ENCODE measurements around the gene MYO18B.

MYO18B gene

DNA sequence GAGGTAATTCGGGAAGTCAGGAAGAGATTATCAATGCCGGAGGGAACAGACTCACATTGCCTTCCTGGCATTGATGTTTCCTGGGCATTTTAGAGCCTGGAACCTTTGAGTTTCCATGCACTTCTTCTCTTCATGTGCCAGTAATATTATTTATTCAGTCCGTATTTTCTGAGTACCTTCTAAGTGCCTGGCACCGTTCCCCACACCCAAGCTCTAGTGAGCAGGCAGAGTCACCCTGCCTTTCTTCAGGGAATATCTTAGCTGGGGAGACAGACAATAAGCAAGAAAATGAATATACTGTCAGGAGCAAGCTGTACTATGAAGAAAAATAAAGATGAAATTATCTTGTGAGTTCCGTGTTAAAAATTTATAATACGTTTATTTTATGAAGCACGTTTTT, 291.1 kb downstream of the MYO18B start:
- TF ChIP-seq, protein P1, sequence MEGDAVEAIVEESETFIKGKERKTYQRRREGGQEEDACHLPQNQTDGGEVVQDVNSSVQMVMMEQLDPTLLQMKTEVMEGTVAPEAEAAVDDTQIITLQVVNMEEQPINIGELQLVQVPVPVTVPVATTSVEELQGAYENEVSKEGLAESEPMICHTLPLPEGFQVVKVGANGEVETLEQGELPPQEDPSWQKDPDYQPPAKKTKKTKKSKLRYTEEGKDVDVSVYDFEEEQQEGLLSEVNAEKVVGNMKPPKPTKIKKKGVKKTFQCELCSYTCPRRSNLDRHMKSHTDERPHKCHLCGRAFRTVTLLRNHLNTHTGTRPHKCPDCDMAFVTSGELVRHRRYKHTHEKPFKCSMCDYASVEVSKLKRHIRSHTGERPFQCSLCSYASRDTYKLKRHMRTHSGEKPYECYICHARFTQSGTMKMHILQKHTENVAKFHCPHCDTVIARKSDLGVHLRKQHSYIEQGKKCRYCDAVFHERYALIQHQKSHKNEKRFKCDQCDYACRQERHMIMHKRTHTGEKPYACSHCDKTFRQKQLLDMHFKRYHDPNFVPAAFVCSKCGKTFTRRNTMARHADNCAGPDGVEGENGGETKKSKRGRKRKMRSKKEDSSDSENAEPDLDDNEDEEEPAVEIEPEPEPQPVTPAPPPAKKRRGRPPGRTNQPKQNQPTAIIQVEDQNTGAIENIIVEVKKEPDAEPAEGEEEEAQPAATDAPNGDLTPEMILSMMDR (IDR thresholded peaks at IDR 0.05; ENCODE audit: borderline replicate concordance, control extremely low read depth, extremely low read depth, insufficient read depth, missing control alignments): no peak
- DNase-seq (ENCODE audit: low spot score): no peak
- in situ Hi-C loops (cut with MboI; ENCODE audit: low sequenced_read_pairs, unreplicated experiment): no loop called here

DNA sequence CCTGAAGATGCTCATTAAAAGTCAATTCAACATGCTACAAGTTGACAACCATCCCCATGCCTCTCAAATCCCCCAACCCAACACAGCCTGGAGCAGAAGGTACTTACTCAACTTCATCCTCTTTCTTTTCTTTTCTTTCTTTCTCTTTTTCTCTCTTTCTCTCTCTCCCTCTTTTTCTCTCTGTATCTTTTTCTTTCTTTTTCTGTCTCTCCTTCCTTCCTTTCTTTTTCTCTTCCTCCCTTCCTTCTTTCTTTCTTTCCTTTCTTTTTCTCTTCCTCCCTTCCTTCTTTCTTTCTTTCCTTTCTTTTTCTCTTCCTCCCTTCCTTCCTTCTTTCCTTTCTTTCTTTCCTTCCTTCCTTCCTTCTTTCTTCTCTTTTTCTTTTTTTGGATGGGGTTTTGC, 291.6 kb downstream of the MYO18B start:
- in situ Hi-C loops (cut with MboI; ENCODE audit: low sequenced_read_pairs, unreplicated experiment): no loop called here
- TF ChIP-seq, protein P1 (IDR thresholded peaks at IDR 0.05; ENCODE audit: borderline replicate concordance, control extremely low read depth, extremely low read depth, insufficient read depth, missing control alignments): no peak
- no peak for DNase-seq (ENCODE audit: low spot score)

GRCh38 chr22:26035523-26035922, 293.5 kb downstream of the MYO18B start:
- in situ Hi-C loops (cut with MboI; ENCODE audit: low sequenced_read_pairs, unreplicated experiment): no loop called here

DNA sequence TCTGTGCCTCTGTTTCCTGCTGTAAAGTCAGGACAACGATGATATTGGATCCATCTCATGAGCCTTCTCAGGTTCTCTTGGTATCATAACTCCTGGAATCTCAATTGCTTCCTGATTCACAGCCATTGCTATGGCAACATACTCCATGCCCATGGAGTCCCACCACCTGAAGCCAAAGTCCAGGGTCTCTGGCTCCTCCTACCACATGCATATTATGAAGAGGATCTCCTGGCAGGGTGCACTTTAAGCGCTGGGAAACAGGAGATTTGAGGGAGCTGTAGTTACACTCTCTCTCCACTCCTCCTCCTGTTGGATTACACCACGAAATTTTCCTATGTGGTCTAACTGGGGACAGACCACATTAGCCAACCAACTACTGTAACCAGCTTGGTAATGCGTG, 296.4 kb downstream of the MYO18B start:
- TF ChIP-seq, protein P1 (IDR thresholded peaks at IDR 0.05; ENCODE audit: borderline replicate concordance, control extremely low read depth, extremely low read depth, insufficient read depth, missing control alignments): no peak
- no peak for DNase-seq (ENCODE audit: low spot score)
- in situ Hi-C loops (cut with MboI; ENCODE audit: low sequenced_read_pairs, unreplicated experiment): no loop called here

More at GRCh38 chr22:26035523-26035922, 293.5 kb downstream of the MYO18B start:
- TF ChIP-seq, protein P1 (IDR thresholded peaks at IDR 0.05; ENCODE audit: borderline replicate concordance, control extremely low read depth, extremely low read depth, insufficient read depth, missing control alignments): no peak
- DNase-seq (ENCODE audit: low spot score): no peak

- TF ChIP-seq, protein P1 (IDR thresholded peaks at IDR 0.05; ENCODE audit: borderline replicate concordance, control extremely low read depth, extremely low read depth, insufficient read depth, missing control alignments): no peak
- in situ Hi-C loops (cut with MboI; ENCODE audit: low sequenced_read_pairs, unreplicated experiment): no loop called here
- no peak for DNase-seq (ENCODE audit: low spot score)
Measured at GRCh38 chr22:26041931-26042330, 299.9 kb downstream of the MYO18B start.

DNA sequence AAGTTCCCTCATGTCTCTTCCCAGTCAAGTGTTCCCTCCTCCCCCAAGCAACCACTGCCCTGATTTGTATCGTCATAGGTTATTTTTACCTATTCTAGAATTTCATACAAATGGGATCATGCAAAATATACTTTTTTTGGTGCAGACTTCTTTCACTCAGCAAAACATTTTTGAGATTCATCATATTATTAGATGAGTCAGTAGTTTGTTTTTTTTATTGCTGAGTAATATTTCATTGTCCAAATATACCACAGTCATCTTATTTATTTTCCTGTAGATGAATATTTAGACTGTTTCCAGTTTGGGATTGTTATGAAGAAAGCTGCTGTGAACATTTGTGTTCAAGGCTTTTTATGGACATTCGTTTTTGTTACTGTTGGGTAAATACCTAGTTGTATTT, 301.0 kb downstream of the MYO18B start:
- TF ChIP-seq, protein P1 (IDR thresholded peaks at IDR 0.05; ENCODE audit: borderline replicate concordance, control extremely low read depth, extremely low read depth, insufficient read depth, missing control alignments): no peak
- in situ Hi-C loops (cut with MboI; ENCODE audit: low sequenced_read_pairs, unreplicated experiment): no loop called here

DNA sequence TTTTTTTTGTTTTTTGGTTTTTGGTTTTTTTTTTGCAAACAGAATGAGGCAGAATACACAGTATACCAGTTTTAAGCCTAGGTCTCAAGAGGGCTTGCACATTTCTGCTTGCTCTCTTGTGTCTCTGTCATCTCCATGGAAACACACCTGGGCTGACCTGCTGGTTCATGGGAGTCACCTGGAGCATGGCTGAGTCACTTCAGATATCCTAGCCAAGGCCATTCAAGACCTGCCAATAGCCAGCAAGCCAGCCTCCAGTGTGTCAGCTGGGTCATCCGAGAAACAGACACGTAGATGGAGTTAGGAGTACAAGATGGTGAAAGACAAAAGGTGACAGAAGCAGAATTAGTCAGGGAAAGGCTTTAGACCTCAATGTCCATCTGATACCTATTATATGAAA, 303.1 kb downstream of the MYO18B start:
- in situ Hi-C loops (cut with MboI; ENCODE audit: low sequenced_read_pairs, unreplicated experiment): no loop called here
- DNase-seq (ENCODE audit: low spot score): no peak
- TF ChIP-seq, protein P1 (IDR thresholded peaks at IDR 0.05; ENCODE audit: borderline replicate concordance, control extremely low read depth, extremely low read depth, insufficient read depth, missing control alignments): no peak

More for the DNA sequence above, 301.0 kb downstream of the MYO18B start:
- no peak for DNase-seq (ENCODE audit: low spot score)

Data from GM13976 (cell line).